K562 (cell line): ENCODE measurements around the gene PDCL3. TPM values are rescaled to one million over a fixed set of nuclear protein-coding genes. Genes with fewer than 3 reads are reported as not detected.

Source experiments
- ATAC-seq: fragments of 200-7000 bp; cut with Tn5 transposase; 3 replicates; pipeline ENCODE4 v1.9.1; 2020; ENCODE audit warnings: moderate library complexity
- BruUV-seq: library from RNA; stranded (reverse); fragments of 400-500 nt; replicated peaks from 2 replicates; lab custom pipeline; 2021; lab: Mats Ljungman, UMichigan
- CTCF ChIA-PET: fragments of 300-600 bp; formaldehyde crosslinking; extraction: SDS; loops from one replicate; lab custom pipeline; 2021; ENCODE audit warnings: low intra/inter-chr PET ratio; lab: Yijun Ruan, JAX
- POLR2A ChIA-PET: fragments of 300-600, 350-650 bp; sonication (Branson Sonifier 250); formaldehyde crosslinking; extraction: SDS; loops from one replicate; lab custom pipeline; 2021; ENCODE audit warnings: antibody characterized with exemption, inconsistent platforms; lab: Yijun Ruan, JAX
- DNase-seq, 4 experiments: peaks; one replicate each; pipeline versions ENCODE4 v3.0.0 to v3.0.0-alpha.2; 2011 to 2018; ENCODE audit warnings: low spot score in 3 of 4, mixed read lengths in 3 of 4; ENCODE audit errors: extremely low read depth in 1 of 4
- FAIRE-seq: peaks from 2 replicates; lab custom pipeline; 2011; peaks lifted over from hg19 to GRCh38; lab: Jason Lieb, UNC
- H2AFZ ChIP-seq: 2 replicates; pipeline ENCODE4 v1.6.0; 2011; ENCODE audit warnings: low read depth, low read length, control low read depth, inconsistent platforms
- H3K27ac ChIP-seq: fragments of 200-600 bp; 3 replicates; pipeline ENCODE4 v1.8.0; 2011; ENCODE audit warnings: low read depth, mild to moderate bottlenecking, control low read depth, inconsistent platforms, low read length, moderate library complexity, mixed read lengths; ENCODE audit errors: extremely low read depth
- H3K27me3 ChIP-seq, 2 experiments: fragments of 300-600 bp in 1 of 2; 2 replicates in 1 of 2; 3 replicates in 1 of 2; pipeline versions ENCODE4 v1.6.0 to v1.8.0; 2011; ENCODE audit warnings: inconsistent platforms in 2 of 2, low read length in 2 of 2, mild to moderate bottlenecking in 1 of 2, mixed read lengths in 1 of 2, moderate library complexity in 1 of 2; ENCODE audit not compliant: control insufficient read depth in 2 of 2, insufficient read depth in 2 of 2
- H3K36me3 ChIP-seq: fragments of 300-600 bp; 3 replicates; pipeline ENCODE4 v1.8.0; 2011; ENCODE audit warnings: mild to moderate bottlenecking, low read length, inconsistent platforms; ENCODE audit not compliant: control insufficient read depth, insufficient read depth
- H3K4me1 ChIP-seq, 2 experiments: fragments of 200-600 bp in 1 of 2; replicated peaks in 1 of 2; 2 replicates in 1 of 2; 3 replicates in 1 of 2; pipeline versions ENCODE4 v1.5.1 to v1.8.0; 2011; ENCODE audit warnings: inconsistent platforms in 2 of 2, low read length in 2 of 2, mild to moderate bottlenecking in 1 of 2, mixed read lengths in 1 of 2, moderate library complexity in 1 of 2; ENCODE audit not compliant: control insufficient read depth in 2 of 2, insufficient read depth in 2 of 2
- H3K4me2 ChIP-seq: 2 replicates; pipeline ENCODE4 v1.6.1; 2011; ENCODE audit warnings: low read length, control low read depth, inconsistent platforms, mixed read lengths; ENCODE audit not compliant: insufficient read depth
- H3K4me3 ChIP-seq: fragments of 200-600 bp; sonication (generic), shearing (Covaris generic); 2 replicates; pipeline ENCODE4 v1.5.1; 2016; ENCODE audit warnings: control low read depth, inconsistent platforms
- H3K79me2 ChIP-seq: fragments of 200-600 bp; 3 replicates; pipeline ENCODE4 v1.8.0; 2011; ENCODE audit warnings: low read length, inconsistent platforms; ENCODE audit not compliant: control insufficient read depth, insufficient read depth
- H3K9ac ChIP-seq, 2 experiments: 2 replicates each; pipeline versions ENCODE4 v1.6.0 to v1.6.1; 2011; ENCODE audit warnings: low read depth in 2 of 2, low read length in 2 of 2, control low read depth in 1 of 2, inconsistent platforms in 1 of 2, mild to moderate bottlenecking in 1 of 2, mixed read lengths in 1 of 2; ENCODE audit not compliant: insufficient read depth in 1 of 2
- H3K9me1 ChIP-seq: one replicate; pipeline ENCODE4 v1.6.0; 2011; ENCODE audit warnings: inconsistent platforms, mild to moderate bottlenecking, low read length, moderate library complexity; ENCODE audit not compliant: control insufficient read depth, insufficient read depth
- H3K9me3 ChIP-seq: replicated peaks from 2 replicates; pipeline ENCODE4 v1.5.1; 2011; ENCODE audit warnings: low read depth, low read length, inconsistent platforms; ENCODE audit not compliant: control insufficient read depth, insufficient read depth
- H4K20me1 ChIP-seq: replicated peaks from 2 replicates; pipeline ENCODE4 v1.6.1; 2011; ENCODE audit warnings: low read length, inconsistent platforms, mixed read lengths; ENCODE audit not compliant: control insufficient read depth, insufficient read depth
- ARID4B ChIP-seq: sonication (generic); formaldehyde crosslinking; IDR thresholded peaks from 2 replicates; pipeline ENCODE4 v1.8.0; 2022; ENCODE audit warnings: mild to moderate bottlenecking, missing genetic modification reagents
- HOXB6 ChIP-seq: fragments of 250-450 bp; sonication (Bioruptor Pico); IDR thresholded peaks from 2 replicates; pipeline ENCODE4 v1.5.1; 2022; ENCODE audit warnings: mild to moderate bottlenecking, borderline replicate concordance
- ILK ChIP-seq: fragments of 450-650 bp; IDR thresholded peaks from 2 replicates; pipeline ENCODE4 v1.6.1; 2016; ENCODE audit warnings: missing genetic modification characterization, low read depth, mild to moderate bottlenecking, missing compliant biosample characterization, moderate library complexity, borderline replicate concordance
- JUND ChIP-seq, 2 experiments: IDR thresholded peaks; 2 replicates in 1 of 2; 3 replicates in 1 of 2; pipeline ENCODE4 v1.6.1; 2011; ENCODE audit warnings: borderline replicate concordance in 2 of 2, low read depth in 2 of 2, low read length in 2 of 2, improper control_type of control experiment in 1 of 2, missing biosample characterization in 1 of 2, missing genetic modification characterization in 1 of 2, missing genetic modification reagents in 1 of 2
- PML ChIP-seq: IDR thresholded peaks from 2 replicates; pipeline ENCODE4 v1.6.1; 2012; ENCODE audit warnings: low read length, inconsistent platforms
- POLR2A ChIP-seq: fragments of 450-650 bp; conservative IDR thresholded peaks from 2 replicates; pipeline ENCODE4 v1.6.1; 2016
- RBM39 ChIP-seq: fragments of 200-400 bp; formaldehyde crosslinking; optimal IDR thresholded peaks from 2 replicates; pipeline ENCODE3; 2018; ENCODE audit warnings: low read depth, low read length
- STAG1 ChIP-seq: sonication (generic); formaldehyde crosslinking; IDR thresholded peaks from 2 replicates; pipeline ENCODE4 v1.5.0; 2020; ENCODE audit warnings: missing genetic modification reagents, borderline replicate concordance
- TEAD2 ChIP-seq: fragments of 450-650 bp; IDR thresholded peaks from 2 replicates; pipeline ENCODE4 v1.6.1; 2016; ENCODE audit warnings: missing genetic modification characterization, control low read depth, missing compliant biosample characterization
- TEAD4 ChIP-seq, 2 experiments: sonication (generic) in 1 of 2; formaldehyde crosslinking in 1 of 2; IDR thresholded peaks; 2 replicates each; pipeline versions ENCODE4 v1.6.1 to v1.8.0; 2012 to 2022; ENCODE audit warnings: borderline replicate concordance in 1 of 2, inconsistent platforms in 1 of 2, low read length in 1 of 2, mild to moderate bottlenecking in 1 of 2, missing genetic modification reagents in 1 of 2
- THRAP3 ChIP-seq: fragments of 450-650 bp; IDR thresholded peaks from 2 replicates; pipeline ENCODE4 v1.6.1; 2016; ENCODE audit warnings: mild to moderate bottlenecking, inconsistent platforms, borderline replicate concordance
- WHSC1 ChIP-seq: IDR thresholded peaks from one replicate; pipeline ENCODE4 v1.6.1; 2012; ENCODE audit warnings: low read length, control low read depth, inconsistent platforms
- ZKSCAN1 ChIP-seq: fragments of 150-350 bp; IDR thresholded peaks from 2 replicates; pipeline ENCODE4 v1.6.1; 2016; ENCODE audit warnings: low read depth, low read length
- ZNF174 ChIP-seq: fragments of 250-450 bp; sonication (Bioruptor Pico); IDR thresholded peaks from 2 replicates; pipeline ENCODE4 v1.4.0; 2020; ENCODE audit warnings: mild to moderate bottlenecking
- ZNF239 ChIP-seq: fragments of 250-450 bp; sonication (Bioruptor Pico); IDR thresholded peaks from 2 replicates; pipeline ENCODE4 v1.4.0; 2020; ENCODE audit warnings: mild to moderate bottlenecking
- ZNF41 ChIP-seq: fragments of 250-450 bp; sonication (Bioruptor Pico); conservative IDR thresholded peaks from 2 replicates; pipeline ENCODE4 v1.4.0; 2020; ENCODE audit warnings: mild to moderate bottlenecking
- ZNF589 ChIP-seq: fragments of 200-800 bp; sonication (Bioruptor generic); IDR thresholded peaks from 2 replicates; pipeline ENCODE4 v1.6.1; 2016; ENCODE audit warnings: low read depth, missing genetic modification characterization, missing compliant biosample characterization
- ZNF764 ChIP-seq: fragments of 250-450 bp; sonication (Bioruptor Pico); IDR thresholded peaks from 2 replicates; pipeline ENCODE4 v1.4.0; 2020; ENCODE audit warnings: low read depth, mild to moderate bottlenecking, moderate library complexity
- WGBS: fragments of 100-300 bp; shearing (Covaris generic); methylation state at CpG from one replicate; pipeline ENCODE4 v1.1.6; 2016; ENCODE audit warnings: low coverage, mixed read lengths; ENCODE audit not compliant: insufficient coverage; ENCODE audit errors: missing lambda C conversion rate; 5-methylcytosine and 5-hydroxymethylcytosine counted together
- in situ Hi-C: fragments of 300-500 bp; cut with MboI; formaldehyde crosslinking; loops from 4 replicates; pipeline ENCODE4 v1.15.0; 2018; ENCODE audit warnings: inconsistent platforms, mixed read lengths
- intact Hi-C: fragments of 100-400 bp; cut with micrococcal nuclease; formaldehyde crosslinking; loops from 2 replicates; pipeline ENCODE4 v1.14.2; 2022
- polyA plus RNA-seq, 8 experiments: library from polyadenylated mRNA; depleted of rRNA in 4 of 8; stranded (reverse) in 5 of 8; unstranded in 3 of 8; fragments of >200 nt; fragmentation: Nextera tagmentation in 2 of 8; fragmentation: Illumina TruSeq in 1 of 8; extraction: Ambion mirVana in 2 of 8; extraction: Trizol in 1 of 8; gene quantifications; 2 replicates each; pipeline versions ENCODE4 v1.2.1 to v1.2.3, GENCODE V29; 2011 to 2014; ENCODE audit warnings: inconsistent platforms in 1 of 8, missing spikeins in 1 of 8
- total RNA-seq, 7 experiments: library from RNA; depleted of rRNA in 6 of 7; stranded (reverse); fragments of >200 nt in 6 of 7; fragmentation: Illumina TruSeq in 2 of 7; extraction: Trizol in 2 of 7; gene quantifications; 2 replicates each; pipeline versions ENCODE4 v1.2.1 to v1.2.3, GENCODE V29; 2011 to 2021; ENCODE audit warnings: low replicate concordance in 1 of 7

PDCL3 gene
- total and polyA plus RNA-seq, 9 of the 15 experiments (the other 6 are each of a cell fraction or from before 2014, with no cell fraction given): 16.6 to 76.7 (median 26.9) TPM

GRCh38 chr2:100599566-100599965 lies 36.8 kb downstream of the PDCL3 start:
- ChIA-PET POLR2A (no interaction called here), CTCF (no interaction called here)
- Histone ChIP-seq H3K4me1 (no peaks in the 10 kb centered on the region), H2AFZ (no peak overlapping the region), H3K9me1 (no peaks in the 10 kb centered on the region), H3K27ac (no peak overlapping the region), H3K4me3 (no peak overlapping the region), H3K4me2 (no peak overlapping the region), H3K79me2 (no peaks in the 10 kb centered on the region), H3K9me3 (no peaks in the 10 kb centered on the region), H4K20me1 (0 out of 2 replicates have a peak, but pooled peaks cover 6% of the 10 kb centered on the region)
- intact Hi-C loops (no loop called here), in situ Hi-C loops (no loop called here)
- no peak for ATAC-seq
- FAIRE-seq: no peak
- no peak for TF ChIP-seq TEAD2 (tag)
- no peak for TF ChIP-seq ZNF41 (CRISPR knock-in tag)
- TF ChIP-seq ILK (tag): no peak
- TF ChIP-seq ZNF764 (CRISPR knock-in tag): no peak
- no peak for TF ChIP-seq ZNF174 (CRISPR knock-in tag)
- TF ChIP-seq THRAP3: no peak
- TF ChIP-seq PML: no peak
- no peak for TF ChIP-seq JUND (IDR thresholded peaks at IDR 0.05; ENCODE audit: borderline replicate concordance, low read depth, low read length)
- TF ChIP-seq JUND (tag; IDR thresholded peaks at IDR 0.05; ENCODE audit: borderline replicate concordance, low read depth, low read length): no peak
- TF ChIP-seq STAG1 (CRISPR knock-in tag): no peak
- no peak for TF ChIP-seq ZKSCAN1
- no peak for TF ChIP-seq ZNF589 (CRISPR knock-in tag)
- no peak for TF ChIP-seq WHSC1
- TF ChIP-seq POLR2A: no peak
- no peak for TF ChIP-seq HOXB6 (CRISPR knock-in tag)
- no peak for TF ChIP-seq ZNF239 (CRISPR knock-in tag)
- TF ChIP-seq RBM39: no peak
- no peak for TF ChIP-seq ARID4B
- TF ChIP-seq TEAD4 (IDR thresholded peaks at IDR 0.05; ENCODE audit: low read length): no peak
- TF ChIP-seq TEAD4 (CRISPR knock-in tag; IDR thresholded peaks at IDR 0.05; ENCODE audit: borderline replicate concordance): no peak
- TF ChIP-seq, all 486 proteins: peak for 0
- BruUV-seq: no TSS peak
- Histone ChIP-seq H3K9ac (no peak overlapping the region), H3K36me3 (no peaks in the 10 kb centered on the region), H3K27me3 (peaks cover 12 to 24% of the 10 kb centered on the region in 2 experiments; a peak in 4 of 5 replicates)
- DNase-seq: no peak
- WGBS: 6% methylated on average over 3 of the region's 3 CpGs
